Amniotic stem cell (primary cell): ENCODE measurements around the gene ZMYND12.
"Not testable (repeated sequence)": the region's sequence is repeated elsewhere in the genome, so short reads cannot be mapped to it uniquely, and the experiment has no call there.

ENCODE experiments used
- DNase-seq: peaks from one replicate; lab custom pipeline; 2025; lab: John Stamatoyannopoulos, UW

The ZMYND12 gene, protein sequence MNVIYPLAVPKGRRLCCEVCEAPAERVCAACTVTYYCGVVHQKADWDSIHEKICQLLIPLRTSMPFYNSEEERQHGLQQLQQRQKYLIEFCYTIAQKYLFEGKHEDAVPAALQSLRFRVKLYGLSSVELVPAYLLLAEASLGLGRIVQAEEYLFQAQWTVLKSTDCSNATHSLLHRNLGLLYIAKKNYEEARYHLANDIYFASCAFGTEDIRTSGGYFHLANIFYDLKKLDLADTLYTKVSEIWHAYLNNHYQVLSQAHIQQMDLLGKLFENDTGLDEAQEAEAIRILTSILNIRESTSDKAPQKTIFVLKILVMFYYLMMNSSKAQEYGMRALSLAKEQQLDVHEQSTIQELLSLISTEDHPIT

DNA sequence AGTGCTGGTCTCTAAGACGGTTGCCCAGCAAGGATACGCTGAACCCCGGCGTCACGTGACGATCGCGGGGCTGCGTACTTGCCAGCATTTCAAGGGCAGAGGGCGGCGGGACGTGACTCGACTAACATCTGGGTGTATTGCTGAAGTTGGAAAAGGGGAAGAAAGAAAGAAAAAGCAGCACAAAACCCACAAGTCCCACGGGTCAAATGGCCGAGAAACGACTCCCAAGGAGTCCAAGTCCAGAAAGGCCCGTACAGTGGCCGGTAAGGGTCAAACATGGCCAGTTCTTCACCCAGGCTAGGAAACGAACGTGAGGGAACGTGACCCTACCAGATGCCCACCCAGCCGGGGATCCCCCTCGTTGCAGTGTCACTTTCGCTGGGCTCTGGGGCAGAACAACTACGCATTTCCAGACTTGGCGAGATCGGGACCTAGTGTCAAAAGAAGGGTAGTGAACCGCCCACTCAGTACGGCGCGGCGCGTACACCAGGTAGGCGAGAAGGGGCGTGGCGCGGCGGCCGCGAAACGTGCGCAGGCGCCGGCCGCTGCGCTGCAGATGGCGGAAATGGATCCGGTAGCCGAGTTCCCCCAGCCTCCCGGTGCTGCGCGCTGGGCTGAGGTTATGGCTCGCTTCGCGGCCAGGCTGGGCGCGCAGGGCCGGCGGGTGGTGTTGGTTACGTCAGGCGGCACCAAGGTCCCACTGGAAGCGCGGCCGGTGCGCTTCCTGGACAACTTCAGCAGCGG lies at the start of gene ZMYND12, which contains the start of gene PPCS:
Gene ZMYND12 (minus strand): TSS at position 13 of the 744 bp plus-strand sequence. CDS start 25 bp downstream, outside the sequence.
Gene PPCS (plus strand): TSS at position 534 of the 744 bp plus-strand sequence. CDS start 23 bp downstream, at position 557.
- DNase-seq = peak; percentile 4

DNA sequence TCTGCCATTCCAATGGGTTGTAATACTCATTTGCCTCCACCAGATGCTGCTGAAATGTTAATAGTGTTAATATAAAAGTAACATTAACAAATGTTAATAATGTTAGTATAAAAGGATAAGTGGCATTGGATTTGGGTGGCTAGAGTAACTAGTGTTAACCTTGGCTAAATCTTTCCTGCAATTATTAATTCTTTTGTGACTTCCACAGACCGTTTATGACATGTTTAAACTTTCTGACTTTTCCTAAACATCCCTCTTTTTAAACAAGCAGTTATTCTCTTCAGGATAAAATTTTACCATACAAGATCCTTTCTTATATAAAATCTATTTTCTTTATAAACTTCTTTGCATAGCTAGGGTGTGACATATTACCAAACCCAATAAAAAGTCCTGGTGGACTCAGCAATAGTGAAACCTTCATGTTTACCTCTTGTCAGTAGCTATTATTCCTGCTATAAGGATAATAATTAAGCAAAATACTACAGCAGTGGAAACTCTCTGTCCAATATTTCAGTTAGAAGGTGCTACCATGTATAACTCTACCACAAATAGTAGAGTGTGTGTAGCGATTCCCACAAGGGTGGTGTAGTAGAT lies 48.8 kb upstream of the ZMYND12 start:
- DNase-seq = no peak

DNA sequence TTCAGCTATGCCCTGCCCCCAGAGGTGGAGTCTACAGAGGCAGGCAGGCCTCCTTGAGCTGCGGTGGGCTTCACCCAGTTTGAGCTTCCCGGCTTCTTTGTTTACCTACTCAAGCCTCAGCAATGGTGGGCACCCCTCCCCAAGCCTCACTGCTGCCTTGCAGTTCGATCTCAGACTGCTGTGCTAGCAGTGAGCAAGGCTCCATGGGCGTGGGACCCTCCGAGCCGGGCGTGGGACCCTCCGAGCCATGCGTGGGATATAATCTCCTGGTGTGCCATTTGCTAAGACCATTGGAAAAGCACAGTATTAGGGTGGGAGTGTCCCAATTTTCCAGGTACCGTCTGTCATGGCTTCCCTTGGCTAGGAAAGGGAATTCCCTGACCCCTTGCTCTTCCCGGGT lies 46.2 kb upstream of the ZMYND12 start:
- not testable (repeated sequence) for DNase-seq

DNA sequence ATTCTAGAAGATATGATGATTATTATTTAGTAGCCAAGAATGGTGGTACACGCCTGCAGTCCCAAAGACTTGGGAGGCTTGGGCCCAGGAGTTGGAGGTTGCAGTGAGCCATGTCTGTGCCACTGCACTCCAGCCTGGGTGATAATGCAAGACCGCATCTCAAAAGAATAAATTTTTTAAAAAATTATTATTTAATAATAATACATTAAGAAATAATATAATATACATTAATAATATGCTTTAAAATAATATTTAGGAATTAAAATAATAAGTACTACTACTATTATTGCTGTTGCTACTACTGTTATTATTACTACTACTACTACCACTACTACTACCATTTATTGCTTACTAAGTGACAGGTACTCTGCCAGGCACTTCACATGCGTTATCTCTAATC lies 34.4 kb upstream of the ZMYND12 start:
- no peak for DNase-seq

DNA sequence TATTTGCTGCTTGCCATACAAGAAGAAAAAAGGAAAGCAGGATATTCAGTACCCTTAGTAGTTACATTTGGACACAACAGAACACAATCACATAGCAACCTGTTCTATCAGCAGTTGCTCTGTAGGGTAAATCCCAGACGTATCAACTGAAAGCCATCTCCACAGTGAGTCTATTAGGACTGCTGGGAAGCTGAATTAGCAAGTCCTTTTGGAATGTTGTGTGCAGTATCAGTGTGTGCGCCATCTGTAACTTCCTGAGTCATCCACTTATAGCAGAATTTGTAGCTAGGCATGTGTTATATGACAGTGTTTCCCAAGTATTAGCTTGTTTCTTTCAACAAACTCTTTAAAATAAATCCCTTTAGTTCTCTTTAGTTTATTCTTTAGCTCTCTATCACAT lies 28.6 kb upstream of the ZMYND12 start:
- DNase-seq = peak; percentile 31

DNA sequence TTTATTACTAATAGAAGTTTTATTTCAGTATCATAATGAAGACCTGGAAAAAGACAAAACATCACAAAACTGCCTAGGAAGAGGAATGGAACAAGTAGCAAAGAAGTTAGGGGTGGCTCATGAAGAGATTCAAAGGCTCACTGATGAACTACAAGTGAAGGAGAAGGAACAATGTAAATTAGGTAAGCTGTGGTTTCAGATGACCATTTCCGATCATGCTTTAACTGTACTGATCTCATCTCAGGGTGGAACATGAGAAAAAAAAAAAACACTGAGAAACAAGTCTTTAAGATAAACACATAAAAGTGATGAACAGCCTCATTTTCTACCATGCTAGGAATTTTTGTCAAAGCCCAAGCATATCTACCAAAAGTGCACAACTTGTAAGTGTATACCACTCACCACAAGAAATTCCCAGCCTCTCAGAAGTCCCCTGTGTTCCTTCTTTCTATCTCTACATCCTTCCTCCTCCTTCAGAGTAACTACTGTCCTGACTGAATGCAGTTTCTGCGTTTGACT lies 26.9 kb upstream of the ZMYND12 start:
- no peak for DNase-seq

DNA sequence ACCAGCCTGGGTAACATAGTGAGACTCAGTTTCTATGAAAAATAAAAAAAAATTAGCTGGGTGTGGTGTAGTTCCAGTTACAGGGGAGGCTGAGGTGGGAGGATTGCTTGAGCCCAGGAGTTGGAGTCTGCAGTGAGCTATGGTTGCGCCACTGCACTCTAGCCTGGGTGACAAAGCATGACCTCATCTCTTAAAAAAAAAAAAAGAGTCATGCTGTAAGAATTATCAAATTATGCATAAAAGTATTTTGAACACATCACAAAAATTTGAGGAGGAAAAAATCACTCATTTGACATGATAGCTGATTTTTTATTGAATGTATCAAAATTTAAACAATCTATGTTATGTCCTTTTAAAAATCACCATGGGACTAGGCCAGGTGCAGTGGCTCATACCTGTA lies 25.1 kb upstream of the ZMYND12 start:
- DNase-seq = no peak

DNA sequence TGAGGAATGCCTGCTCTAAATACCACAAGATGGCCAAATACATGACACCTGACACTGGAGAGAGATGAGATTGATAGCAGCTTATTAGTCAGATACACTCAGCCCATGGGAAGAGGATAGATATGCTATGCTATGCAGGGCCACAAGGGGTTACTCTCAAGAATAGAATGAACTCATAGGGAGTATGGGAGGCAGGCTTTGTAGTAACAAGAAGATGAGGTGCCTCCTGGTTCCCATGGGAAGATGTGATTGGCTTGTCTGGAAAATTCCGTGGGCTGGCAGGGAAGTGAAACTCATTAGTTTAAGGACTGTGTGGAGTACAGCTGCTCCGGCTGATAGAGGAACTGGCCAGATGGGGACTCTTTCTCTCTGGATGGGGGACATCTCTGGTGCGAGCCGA lies 23.8 kb upstream of the ZMYND12 start:
- no peak for DNase-seq

DNA sequence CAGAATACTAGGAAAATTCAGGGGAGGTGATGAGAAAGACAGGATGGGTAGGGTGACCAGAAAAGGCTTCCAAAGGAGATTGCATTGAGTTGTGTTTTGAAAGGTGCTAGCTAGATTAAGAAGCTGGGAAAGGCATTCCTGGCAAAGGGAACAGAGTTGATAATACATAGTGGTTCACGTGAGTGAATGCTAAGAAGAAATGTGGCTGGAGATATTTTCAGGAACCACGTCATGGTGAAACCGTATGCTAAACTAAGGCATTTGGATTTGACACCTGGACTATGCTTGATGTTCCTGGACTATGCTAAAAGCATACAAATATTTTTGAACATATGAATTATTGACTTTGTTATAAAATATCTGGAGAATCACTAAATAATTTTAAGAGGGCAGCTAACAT lies 22.0 kb upstream of the ZMYND12 start:
- no peak for DNase-seq

DNA sequence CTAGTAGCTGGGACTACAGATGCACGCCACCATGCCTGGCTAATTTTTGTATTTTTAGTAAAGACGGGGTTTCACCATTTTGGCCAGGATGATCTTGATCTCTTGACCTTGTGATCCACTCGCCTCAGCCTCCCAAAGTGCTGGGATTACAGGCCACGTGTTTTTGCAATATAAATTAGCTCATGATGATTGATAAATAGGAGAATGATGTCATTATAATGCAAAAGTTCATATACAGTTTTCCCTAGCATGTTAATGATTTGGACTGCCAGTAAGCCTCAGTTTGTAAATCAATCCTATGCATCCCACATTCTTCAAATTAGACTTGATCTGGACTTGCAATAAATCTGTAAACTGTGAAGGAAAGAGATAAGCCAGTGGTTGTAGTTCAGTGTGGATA lies 21.5 kb upstream of the ZMYND12 start:
- DNase-seq = not testable (repeated sequence)

DNA sequence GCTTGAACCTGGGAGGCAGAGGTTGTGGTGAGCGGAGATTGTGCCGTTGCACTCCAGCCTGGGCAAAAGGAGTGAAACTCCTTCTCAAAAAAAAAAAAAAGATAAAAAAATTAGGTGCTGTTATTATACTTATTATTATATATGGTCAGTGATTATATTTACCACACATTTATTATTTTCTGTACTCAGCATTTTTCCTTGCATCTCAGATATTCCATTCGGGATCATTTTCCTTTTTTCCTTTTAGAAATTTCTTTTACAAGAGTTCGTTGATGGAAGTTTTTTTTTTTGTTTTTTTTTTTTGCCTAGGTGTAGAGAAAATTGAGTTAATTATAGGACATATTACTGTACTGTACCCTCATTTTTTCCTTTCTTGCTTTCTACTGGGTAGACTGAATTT lies 20.8 kb upstream of the ZMYND12 start:
- no peak for DNase-seq

DNA sequence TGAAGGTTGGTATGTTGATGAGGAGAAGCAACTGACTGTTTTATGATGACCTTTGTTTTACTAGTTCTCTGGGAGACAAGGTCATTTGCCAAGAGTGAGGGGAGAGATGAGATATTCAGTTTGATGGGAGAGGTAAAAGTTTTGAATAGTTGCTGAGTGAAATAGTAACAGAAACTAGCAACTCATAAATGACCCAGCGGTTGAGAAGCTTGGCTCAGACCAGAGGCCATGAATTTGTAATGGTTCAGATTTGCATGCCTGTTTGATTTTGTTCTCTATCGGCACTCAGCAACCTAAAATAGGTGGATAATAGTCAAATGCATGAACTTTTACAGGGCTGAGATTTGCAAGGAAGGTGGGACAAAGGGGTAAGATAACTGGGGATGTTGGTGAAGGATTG lies 13.9 kb upstream of the ZMYND12 start:
- no peak for DNase-seq

DNA sequence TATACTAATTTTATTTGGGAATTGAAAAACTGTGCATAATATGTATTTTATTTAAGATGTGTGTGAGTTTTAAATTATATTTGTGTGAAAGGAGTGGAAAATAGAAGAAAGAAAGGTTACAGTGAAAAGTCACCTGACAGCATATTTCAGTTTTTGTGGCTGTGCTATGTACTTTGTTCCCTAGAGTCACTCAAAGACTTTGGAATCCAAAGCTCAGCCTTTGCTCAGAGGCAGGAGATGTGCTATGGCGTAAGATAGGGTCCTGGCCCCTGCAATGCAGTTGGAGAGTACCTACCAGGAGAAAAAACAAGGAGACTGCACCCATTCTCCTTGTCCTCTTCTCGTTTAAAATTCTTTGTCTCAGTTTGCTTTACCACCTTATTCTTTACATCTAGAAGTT lies 10.2 kb upstream of the ZMYND12 start:
- no peak for DNase-seq

DNA sequence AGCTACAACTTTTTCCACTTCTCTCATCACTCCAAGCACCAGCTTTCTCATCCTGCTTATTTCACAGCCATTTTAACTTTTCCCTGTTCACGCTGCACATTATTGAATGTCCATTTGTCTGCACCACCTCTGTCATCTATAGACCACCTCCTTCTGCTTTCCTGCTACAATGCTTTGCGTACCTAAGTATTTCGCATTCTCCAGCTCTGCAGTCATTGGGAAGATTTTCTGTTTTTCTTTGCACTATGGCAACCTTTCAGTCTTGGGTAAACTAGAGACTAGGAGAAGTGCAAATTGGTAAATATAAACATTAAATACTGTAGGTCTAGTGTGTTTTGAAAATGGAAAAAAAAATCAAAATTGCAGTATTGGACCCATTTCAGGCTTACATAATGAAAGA lies 8.1 kb upstream of the ZMYND12 start:
- DNase-seq = no peak

DNA sequence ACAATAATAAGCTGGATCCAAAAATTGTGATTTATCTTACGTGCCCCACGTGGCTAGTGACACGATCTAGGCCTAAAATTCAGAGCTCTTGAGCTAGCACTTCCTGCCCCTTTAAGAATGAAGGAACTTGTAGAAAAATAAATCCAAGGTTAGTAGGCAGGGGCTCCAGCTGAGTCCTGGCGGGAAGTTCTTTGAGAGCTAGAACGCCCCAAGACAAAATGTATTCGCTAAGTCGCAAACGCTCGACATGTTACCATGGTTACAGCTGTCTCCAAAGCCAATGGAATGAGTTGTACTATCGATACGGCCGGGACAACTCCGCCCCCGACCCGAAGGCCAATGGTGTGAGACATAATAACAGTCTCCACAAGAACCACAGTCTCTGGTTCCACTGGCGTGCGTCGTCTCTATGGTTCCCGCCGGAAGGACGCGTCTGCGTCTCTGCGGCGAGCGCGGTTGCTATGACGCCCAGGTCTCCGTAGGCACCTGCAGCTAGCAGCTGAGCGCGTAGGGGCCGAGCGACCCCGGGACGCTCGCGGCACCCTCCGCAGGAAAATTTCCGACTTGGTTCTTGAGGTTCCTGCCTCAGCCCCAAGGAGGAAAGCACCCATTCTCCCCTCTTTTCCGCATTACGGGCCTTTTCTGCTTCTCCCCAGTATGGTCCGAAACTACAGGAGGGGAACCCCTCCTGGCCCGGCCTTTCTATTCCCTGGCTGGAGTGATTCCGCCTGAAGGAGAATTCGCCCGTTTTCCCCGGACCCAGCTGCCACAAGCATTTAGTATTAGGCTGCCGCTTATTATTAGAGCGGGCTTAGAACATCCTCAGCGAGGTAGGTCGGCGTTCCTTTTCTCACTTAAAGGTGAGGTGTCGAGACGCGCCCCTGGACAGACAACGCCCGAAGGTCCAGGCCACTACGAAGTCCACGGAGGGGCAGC lies 7.3 kb upstream of the ZMYND12 start, which contains the start of gene CCDC30:
Gene CCDC30 (plus strand): TSS at position 459 of the 936 bp plus-strand sequence. CDS start 17,266 bp downstream, outside the sequence.
- DNase-seq = peak; percentile 96

DNA sequence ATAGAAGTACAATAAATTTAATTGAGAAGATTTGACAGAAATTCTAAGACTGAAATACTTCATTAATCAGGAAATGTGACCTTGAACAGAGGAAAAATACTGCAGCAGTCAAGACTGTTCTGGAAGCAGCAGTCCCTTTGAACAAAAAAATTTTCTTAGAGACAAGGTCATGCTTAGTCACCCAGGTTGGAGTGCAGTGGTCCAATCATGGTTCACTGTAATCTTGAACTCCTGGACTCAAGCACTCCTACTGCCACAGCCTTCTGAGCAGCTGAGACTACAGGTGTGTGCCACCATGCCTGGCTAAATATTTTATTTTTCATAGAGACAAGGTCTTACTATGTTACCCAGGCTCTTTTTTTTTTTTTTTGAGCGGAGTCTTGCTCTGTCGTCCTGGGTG lies 5.4 kb upstream of the ZMYND12 start:
- DNase-seq = no peak

DNA sequence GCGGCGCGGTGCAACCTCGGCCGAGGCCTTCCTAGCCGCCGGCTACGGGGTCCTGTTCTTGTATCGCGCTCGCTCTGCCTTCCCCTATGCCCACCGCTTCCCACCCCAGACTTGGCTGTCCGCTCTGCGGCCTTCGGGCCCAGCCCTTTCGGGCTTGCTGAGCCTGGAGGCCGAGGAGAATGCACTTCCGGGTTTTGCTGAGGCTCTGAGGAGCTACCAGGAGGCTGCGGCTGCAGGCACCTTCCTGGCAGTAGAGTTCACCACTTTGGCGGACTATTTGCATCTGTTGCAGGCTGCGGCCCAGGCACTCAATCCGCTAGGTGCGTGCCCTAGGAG lies 900 bp upstream of the ZMYND12 start:
- no peak for DNase-seq

DNA sequence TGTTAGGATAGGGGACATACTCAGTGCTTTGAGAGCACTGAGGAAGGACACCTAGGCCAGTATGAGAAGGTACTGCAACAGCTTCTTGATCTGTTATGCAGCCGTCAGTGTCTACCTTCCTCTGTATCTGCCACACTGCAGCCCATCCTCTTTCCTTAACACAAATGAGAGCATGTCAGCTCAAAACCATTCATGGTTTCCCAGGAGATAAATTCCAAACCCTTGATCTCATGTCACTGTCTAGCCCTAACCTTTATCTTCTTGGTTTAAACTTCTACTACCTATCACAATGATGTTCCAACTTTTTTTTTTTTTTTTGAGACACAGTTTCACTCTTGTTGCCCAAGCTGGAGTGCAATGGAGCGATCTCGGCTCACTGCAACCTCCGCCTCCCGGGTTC lies 1.4 kb downstream of the ZMYND12 start:
- DNase-seq = no peak

DNA sequence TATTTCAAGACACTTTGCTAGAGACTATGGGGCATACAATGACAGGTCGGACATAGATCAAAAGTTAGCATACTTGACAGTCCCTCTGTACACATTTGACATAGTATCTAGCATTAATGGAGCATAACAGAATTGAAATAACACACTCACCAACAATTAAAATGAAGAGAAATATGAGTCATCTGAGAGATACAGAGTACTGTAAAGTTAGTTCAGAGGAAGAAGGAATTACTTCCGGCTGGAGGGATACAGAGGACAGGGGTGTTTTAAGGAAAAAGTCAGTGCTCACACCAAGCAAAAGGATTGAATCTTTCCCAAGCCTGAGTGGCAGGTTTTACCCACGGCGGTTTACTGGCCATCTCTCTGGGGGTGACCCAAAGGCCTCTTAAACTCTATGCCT lies 2.4 kb downstream of the ZMYND12 start:
- no peak for DNase-seq

DNA sequence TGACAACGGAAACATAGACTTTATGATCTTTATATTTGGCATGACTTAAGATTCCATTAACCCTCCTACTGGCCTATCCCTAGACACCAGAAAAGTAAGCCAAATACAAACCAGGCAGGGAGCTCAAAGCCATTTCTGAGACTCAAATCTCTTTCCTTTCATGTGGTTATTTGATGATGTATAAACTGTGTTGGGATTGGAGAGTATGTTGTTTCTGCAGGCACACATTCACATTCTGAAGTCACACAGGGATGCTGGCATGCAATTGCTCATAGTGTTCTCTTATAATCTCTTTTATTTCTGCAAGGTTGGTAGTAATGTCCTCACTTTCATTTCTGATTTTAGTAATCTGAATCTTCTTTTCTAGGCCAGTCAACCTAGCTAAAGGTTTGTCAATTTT lies 5.8 kb downstream of the ZMYND12 start:
- DNase-seq = no peak

DNA sequence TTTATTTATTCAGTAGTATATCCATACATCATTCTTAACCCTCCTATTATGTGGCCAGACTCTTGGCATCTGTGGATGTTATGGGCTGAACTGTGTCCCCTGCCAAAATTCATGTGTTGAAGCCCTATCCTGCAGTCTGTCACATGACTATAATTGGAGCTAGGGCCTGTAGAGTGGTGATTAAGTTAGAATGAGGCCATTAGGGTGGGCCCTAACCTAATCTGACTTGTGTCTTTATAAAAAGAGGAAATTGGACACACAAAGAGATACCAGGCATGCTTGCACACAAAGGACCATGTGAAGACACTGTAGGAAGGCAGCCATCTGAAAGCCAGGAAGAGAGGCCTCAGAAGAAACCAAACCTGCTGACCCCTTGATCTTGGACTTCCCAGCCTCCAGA lies 6.6 kb downstream of the ZMYND12 start:
- no peak for DNase-seq

DNA sequence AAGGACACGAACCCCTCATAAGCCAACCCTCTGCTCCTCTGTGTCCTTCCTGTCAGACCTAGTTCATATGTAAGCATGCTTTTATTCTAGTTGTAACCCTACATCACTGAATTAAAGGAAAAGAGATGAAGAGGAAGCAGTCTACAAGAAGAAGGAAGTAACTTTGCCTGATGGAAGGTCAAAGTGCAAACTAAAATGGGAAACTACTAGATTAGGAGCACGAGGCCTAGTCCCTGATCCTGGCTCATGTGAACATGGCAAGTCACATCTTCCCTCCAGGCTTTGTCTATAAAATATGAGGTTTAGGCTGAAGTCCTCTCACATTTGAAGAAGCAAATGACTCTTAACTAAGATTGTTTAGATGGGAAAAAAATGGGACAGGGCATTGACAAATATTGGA lies 13.2 kb downstream of the ZMYND12 start:
- DNase-seq = no peak
